Measurements from ENCODE around the gene SPR. TPM values are rescaled to one million over a fixed set of nuclear protein-coding genes. Genes with fewer than 3 reads are reported as not detected.

Gene SPR
- total and polyA plus RNA-seq, 2 of the 13 experiments (the other 11 are each of a cell fraction or from before 2014, with no cell fraction given) = 34.0 to 96.0 TPM

- TF ChIP-seq ZFYVE20 (CRISPR knock-in tag; IDR thresholded peaks at IDR 0.05; ENCODE audit: borderline replicate concordance, low read depth) (no peak), PRDM15 (CRISPR knock-in tag; IDR thresholded peaks at IDR 0.05) (0 out of 2 replicates have a peak, but pooled peaks have one; percentile 40), ZNF850 (CRISPR knock-in tag; conservative IDR thresholded peaks at IDR 0.05) (no peak), ZNF710 (CRISPR knock-in tag; IDR thresholded peaks at IDR 0.05; ENCODE audit: borderline replicate concordance) (peak; percentile 51; the same call in 1 of the 2 replicates), RBM39 (IDR thresholded peaks at IDR 0.05; ENCODE audit: low read depth, low read length, poor library complexity, severe bottlenecking) (peak; percentile 66), TBL1XR1 (IDR thresholded peaks at IDR 0.05; ENCODE audit: borderline replicate concordance, low read length, partially characterized antibody) (no peak), ZNF773 (CRISPR knock-in tag; IDR thresholded peaks at IDR 0.05; ENCODE audit: borderline replicate concordance) (no peak), BHLHE40 (IDR thresholded peaks at IDR 0.05; ENCODE audit: low read length) (peak; percentile 12; the same call in 1 of the 2 replicates), ZNF7 (CRISPR knock-in tag; IDR thresholded peaks at IDR 0.05) (no peak), TBX3 (IDR thresholded peaks at IDR 0.05; ENCODE audit: borderline replicate concordance) (no peak), DMTF1 (CRISPR knock-in tag; IDR thresholded peaks at IDR 0.05) (0 out of 2 replicates have a peak, but pooled peaks have one; percentile 29), AGO1 (IDR thresholded peaks at IDR 0.05; ENCODE audit: low read depth, low read length, poor library complexity, severe bottlenecking) (peak; percentile 38), KAT2B (IDR thresholded peaks at IDR 0.05; ENCODE audit: borderline replicate concordance, low read depth, low read length) (no peak), ZBTB46 (CRISPR knock-in tag; IDR thresholded peaks at IDR 0.05; ENCODE audit: borderline replicate concordance) (0 out of 2 replicates have a peak, but pooled peaks have one; percentile 35), REPIN1 (CRISPR knock-in tag; IDR thresholded peaks at IDR 0.05; ENCODE audit: borderline replicate concordance, low read depth) (peak; percentile 93), E2F5 (CRISPR knock-in tag; conservative IDR thresholded peaks at IDR 0.05) (0 out of 2 replicates have a peak, but pooled peaks have one; percentile 56)
These were observed 24.8 kb upstream of the SPR start (continued) for GRCh38 chr2:72862239-72862988.
